Ishikawa (cell line): ENCODE measurements around the gene SUPT5H.

Experiments
- CEBPB ChIP-seq: IDR thresholded peaks from 2 replicates; pipeline ENCODE4 v1.6.1; 2012
- CREB1 ChIP-seq: IDR thresholded peaks from 2 replicates; pipeline ENCODE4 v1.6.1; 2012; ENCODE audit warnings: low read depth
- EGR1 ChIP-seq: IDR thresholded peaks from 2 replicates; pipeline ENCODE4 v1.6.1; 2012
- EP300 ChIP-seq: IDR thresholded peaks from 2 replicates; pipeline ENCODE4 v1.6.1; 2012; ENCODE audit warnings: borderline replicate concordance
- FOXM1 ChIP-seq: IDR thresholded peaks from 2 replicates; pipeline ENCODE4 v1.6.1; 2012; ENCODE audit warnings: low read depth, borderline replicate concordance
- NFIC ChIP-seq: IDR thresholded peaks from 2 replicates; pipeline ENCODE4 v1.6.1; 2012
- RAD21 ChIP-seq: IDR thresholded peaks from 2 replicates; pipeline ENCODE4 v1.6.1; 2012; ENCODE audit warnings: low read depth
- TAF1 ChIP-seq: IDR thresholded peaks from 2 replicates; pipeline ENCODE4 v1.6.1; 2012; ENCODE audit warnings: low read depth, mild to moderate bottlenecking
- TCF12 ChIP-seq: IDR thresholded peaks from 2 replicates; pipeline ENCODE4 v1.6.1; 2012; ENCODE audit warnings: low read depth
- TEAD4 ChIP-seq: IDR thresholded peaks from 2 replicates; pipeline ENCODE4 v1.6.1; 2012
- YY1 ChIP-seq: IDR thresholded peaks from 2 replicates; pipeline ENCODE4 v1.6.1; 2012; ENCODE audit warnings: low read depth
- ZBTB7A ChIP-seq: IDR thresholded peaks from 2 replicates; pipeline ENCODE4 v1.6.1; 2012; ENCODE audit warnings: low read depth
- TF ChIP-seq, protein P1 (sequence below): IDR thresholded peaks from 2 replicates; pipeline ENCODE4 v1.6.1; 2012; ENCODE audit warnings: low read depth, mild to moderate bottlenecking
- TF ChIP-seq, protein P2 (sequence below): IDR thresholded peaks from 2 replicates; pipeline ENCODE4 v1.6.1; 2012
- TF ChIP-seq, protein P3 (sequence below): IDR thresholded peaks from 2 replicates; pipeline ENCODE4 v1.6.1; 2012

The SUPT5H gene

DNA sequence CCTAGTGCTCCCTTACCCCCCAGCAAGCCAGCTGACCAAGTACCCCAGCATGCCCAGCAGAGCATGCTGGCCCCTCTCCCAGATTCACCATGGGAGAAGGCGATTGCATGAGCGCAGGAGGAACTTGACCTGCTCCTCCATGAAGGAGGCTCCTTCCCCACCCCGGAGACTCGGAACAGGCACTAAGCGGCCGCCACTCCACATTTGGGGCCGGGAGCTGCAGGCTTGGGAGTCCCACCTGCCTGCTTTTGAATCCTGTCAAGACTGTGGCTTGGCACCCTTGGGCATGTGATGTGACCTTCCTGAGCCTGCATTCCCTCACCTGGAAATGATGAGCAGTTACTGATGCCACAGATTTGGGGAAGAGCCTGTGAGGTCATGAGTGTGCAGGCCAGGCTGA, 22.6 kb downstream of the SUPT5H start:
- TF ChIP-seq FOXM1 (no peak), TAF1 (no peak), EP300 (no peak), CREB1 (no peak), NFIC (no peak), CEBPB (no peak), ZBTB7A (no peak), EGR1 (no peak), RAD21 (no peak), TCF12 (no peak), YY1 (no peak), TEAD4 (no peak)
- TF ChIP-seq, protein P1, sequence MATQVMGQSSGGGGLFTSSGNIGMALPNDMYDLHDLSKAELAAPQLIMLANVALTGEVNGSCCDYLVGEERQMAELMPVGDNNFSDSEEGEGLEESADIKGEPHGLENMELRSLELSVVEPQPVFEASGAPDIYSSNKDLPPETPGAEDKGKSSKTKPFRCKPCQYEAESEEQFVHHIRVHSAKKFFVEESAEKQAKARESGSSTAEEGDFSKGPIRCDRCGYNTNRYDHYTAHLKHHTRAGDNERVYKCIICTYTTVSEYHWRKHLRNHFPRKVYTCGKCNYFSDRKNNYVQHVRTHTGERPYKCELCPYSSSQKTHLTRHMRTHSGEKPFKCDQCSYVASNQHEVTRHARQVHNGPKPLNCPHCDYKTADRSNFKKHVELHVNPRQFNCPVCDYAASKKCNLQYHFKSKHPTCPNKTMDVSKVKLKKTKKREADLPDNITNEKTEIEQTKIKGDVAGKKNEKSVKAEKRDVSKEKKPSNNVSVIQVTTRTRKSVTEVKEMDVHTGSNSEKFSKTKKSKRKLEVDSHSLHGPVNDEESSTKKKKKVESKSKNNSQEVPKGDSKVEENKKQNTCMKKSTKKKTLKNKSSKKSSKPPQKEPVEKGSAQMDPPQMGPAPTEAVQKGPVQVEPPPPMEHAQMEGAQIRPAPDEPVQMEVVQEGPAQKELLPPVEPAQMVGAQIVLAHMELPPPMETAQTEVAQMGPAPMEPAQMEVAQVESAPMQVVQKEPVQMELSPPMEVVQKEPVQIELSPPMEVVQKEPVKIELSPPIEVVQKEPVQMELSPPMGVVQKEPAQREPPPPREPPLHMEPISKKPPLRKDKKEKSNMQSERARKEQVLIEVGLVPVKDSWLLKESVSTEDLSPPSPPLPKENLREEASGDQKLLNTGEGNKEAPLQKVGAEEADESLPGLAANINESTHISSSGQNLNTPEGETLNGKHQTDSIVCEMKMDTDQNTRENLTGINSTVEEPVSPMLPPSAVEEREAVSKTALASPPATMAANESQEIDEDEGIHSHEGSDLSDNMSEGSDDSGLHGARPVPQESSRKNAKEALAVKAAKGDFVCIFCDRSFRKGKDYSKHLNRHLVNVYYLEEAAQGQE, result no peak
- TF ChIP-seq, protein P2, sequence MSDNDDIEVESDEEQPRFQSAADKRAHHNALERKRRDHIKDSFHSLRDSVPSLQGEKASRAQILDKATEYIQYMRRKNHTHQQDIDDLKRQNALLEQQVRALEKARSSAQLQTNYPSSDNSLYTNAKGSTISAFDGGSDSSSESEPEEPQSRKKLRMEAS, result no peak
- TF ChIP-seq, protein P3, sequence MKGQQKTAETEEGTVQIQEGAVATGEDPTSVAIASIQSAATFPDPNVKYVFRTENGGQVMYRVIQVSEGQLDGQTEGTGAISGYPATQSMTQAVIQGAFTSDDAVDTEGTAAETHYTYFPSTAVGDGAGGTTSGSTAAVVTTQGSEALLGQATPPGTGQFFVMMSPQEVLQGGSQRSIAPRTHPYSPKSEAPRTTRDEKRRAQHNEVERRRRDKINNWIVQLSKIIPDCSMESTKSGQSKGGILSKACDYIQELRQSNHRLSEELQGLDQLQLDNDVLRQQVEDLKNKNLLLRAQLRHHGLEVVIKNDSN, result no peak

DNA sequence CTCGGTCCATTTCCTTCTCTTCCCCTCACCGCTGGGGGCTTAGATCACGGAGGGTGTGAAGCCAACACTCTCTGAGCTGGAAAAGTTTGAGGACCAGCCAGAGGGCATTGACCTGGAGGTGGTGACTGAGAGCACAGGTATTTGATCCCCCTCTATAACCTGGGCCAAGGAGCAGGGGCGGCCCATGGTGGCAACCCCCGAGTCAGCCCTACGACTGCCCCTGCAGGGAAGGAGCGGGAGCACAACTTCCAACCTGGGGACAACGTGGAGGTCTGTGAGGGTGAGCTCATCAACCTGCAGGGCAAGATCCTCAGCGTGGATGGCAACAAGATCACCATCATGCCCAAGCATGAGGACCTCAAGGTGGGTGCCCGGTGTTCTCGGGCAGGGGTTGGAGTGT, 23.7 kb downstream of the SUPT5H start:
- no peak for TF ChIP-seq TAF1
- TF ChIP-seq, protein P3, result no peak
- TF ChIP-seq NFIC, result no peak
- TF ChIP-seq EP300, result no peak
- TF ChIP-seq FOXM1, result no peak
- TF ChIP-seq CREB1, result no peak
- TF ChIP-seq, protein P2, result no peak
- no peak for TF ChIP-seq TCF12
- TF ChIP-seq CEBPB, result no peak
- TF ChIP-seq ZBTB7A, result no peak
- no peak for TF ChIP-seq TEAD4
- TF ChIP-seq, protein P1, result no peak
- TF ChIP-seq RAD21, result no peak
- no peak for TF ChIP-seq EGR1
- TF ChIP-seq YY1, result no peak

DNA sequence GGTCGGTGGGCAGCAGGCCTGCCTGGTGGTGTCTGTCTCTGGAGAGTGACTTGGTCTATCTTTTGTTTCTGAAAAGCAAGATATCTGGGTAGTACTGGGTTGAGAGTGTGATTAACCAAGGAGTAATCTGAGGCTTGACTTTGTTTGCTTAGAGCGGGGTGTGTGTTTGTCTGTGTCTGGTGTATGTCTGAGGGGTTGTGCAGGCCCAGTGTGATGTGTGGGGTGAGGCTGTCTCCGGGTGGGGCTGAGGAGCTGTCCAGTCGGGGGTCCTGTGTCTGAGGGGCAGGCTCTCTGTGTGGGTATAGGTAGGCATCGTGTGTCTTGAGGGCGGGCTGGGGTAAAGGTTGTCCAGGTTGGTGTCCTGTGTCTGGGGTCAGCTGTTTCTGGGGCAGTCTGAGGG, 24.2 kb downstream of the SUPT5H start:
- TF ChIP-seq, protein P3, result no peak

DNA sequence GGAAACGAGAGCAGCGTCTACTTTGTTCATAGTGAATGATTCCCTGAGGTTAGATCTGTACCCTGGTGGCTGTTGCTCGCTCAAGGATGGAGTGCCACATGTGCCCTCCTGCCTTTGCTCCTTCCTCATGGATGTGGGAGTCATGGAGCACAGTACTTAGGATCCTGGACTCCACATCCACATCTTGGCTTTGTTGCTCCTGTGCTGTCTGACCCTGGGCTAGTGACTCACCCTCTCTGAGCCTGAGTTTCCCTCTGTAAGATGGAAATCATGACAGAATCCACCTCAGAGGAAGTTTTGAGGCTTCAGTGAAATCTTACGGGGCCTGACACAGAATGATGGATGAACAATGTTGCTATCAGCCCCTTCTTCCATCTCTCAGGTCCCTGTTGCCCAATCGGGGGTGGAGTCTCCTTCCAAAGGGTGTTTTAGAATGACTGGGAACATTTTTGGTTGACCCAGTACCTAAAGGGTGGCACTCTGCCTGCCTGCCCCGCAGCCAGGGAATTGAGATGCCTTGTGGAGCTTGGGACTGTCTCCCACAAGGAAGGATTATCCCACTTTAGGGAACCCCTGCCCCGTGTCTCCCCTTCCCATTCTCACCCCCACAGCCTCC, 25.4 kb downstream of the SUPT5H start:
- TF ChIP-seq, protein P1, result no peak
- TF ChIP-seq YY1 (no peak), NFIC (no peak), TCF12 (no peak), CEBPB (no peak), TEAD4 (no peak), TAF1 (no peak), ZBTB7A (no peak), CREB1 (no peak), EP300 (no peak), RAD21 (no peak), FOXM1 (no peak), EGR1 (no peak)
- TF ChIP-seq, protein P2, result no peak
- TF ChIP-seq, protein P3, result no peak
